Activated naive CD4-positive, alpha-beta T cell treated with anti-CD3 and anti-CD28 coated beads, Interleukin-2, amount 50 U/mL, for 72 hours (primary cell): ENCODE data around the gene UBL5. TPM values are rescaled to one million over a fixed set of nuclear protein-coding genes. Genes with fewer than 3 reads are reported as not detected.
"Not testable (repeated sequence)": the region's sequence is repeated elsewhere in the genome, so short reads cannot be mapped to it uniquely, and the experiment has no call there.

Experiments used
- ATAC-seq, 2 donors: fragments of 150-1000 bp; cut with Tn5 transposase; 2 replicates each; pipeline ENCODE4 v1.10.0; 2021; ENCODE audit warnings: mild to moderate bottlenecking in 2 of 2, moderate library complexity in 2 of 2
- DNase-seq, 2 donors: peaks; one replicate each; pipeline ENCODE4 v3.0.0; 2021 to 2022; ENCODE audit warnings: low spot score in 2 of 2
- H3K27ac Mint-ChIP-seq, 2 donors: one replicate each; pipeline ENCODE4 v1.8.0; 2022; ENCODE audit warnings: mild to moderate bottlenecking in 2 of 2, mixed read lengths in 2 of 2
- H3K36me3 Mint-ChIP-seq, 2 donors: one replicate each; pipeline ENCODE4 v1.8.0; 2022; ENCODE audit warnings: mixed read lengths in 2 of 2
- H3K9me3 Mint-ChIP-seq, 2 donors: one replicate each; pipeline ENCODE4 v1.8.0; 2022; ENCODE audit warnings: mixed read lengths in 2 of 2
- total RNA-seq, 2 donors: library from RNA; stranded (reverse); gene quantifications; one replicate each; pipeline ENCODE4 v1.2.3, GENCODE V29; 2022

UBL5 gene
- total RNA-seq, 2 donors from 2014 or later, result 268 to 366 TPM

DNA sequence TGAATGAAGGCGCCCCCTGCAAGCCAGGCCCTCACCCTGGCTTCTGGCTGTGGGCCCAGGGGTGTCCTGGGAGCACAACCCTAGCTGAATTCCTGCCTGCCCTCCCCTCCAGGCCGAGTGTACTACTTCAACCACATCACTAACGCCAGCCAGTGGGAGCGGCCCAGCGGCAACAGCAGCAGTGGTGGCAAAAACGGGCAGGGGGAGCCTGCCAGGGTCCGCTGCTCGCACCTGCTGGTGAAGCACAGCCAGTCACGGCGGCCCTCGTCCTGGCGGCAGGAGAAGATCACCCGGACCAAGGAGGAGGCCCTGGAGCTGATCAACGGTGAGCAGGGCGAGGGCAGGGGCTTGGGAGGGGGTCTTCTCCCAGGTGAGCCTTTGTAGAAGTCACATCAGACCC lies 10.6 kb downstream of the UBL5 start:
- peaks cover 17 to 25% of the 10 kb centered on the region in 2 donors for H3K36me3 Mint-ChIP-seq
- DNase-seq (no peak), ATAC-seq (no peak)
- H3K9me3 Mint-ChIP-seq, result no peaks in the 10 kb centered on the region
- H3K27ac Mint-ChIP-seq, result no peak overlapping the region

DNA sequence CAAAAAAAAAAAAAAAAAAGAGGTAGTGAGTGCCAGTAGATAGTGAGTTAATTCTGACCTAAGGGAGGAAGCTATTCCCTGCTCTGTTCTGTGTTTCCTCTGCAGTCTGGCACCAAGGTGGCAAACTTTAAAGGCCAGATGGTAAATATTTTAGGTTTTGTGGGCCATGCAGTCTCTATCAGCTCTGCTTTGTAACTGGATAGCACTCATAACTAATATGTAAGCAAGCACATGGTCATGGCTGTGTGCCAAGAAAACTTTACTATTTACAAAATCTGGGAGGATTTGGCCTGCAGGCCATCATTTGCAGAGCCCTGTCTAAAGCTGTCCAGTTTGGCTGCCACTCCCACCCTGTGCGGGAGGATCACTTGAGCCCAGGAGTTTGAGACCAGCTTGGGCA lies 11.7 kb downstream of the UBL5 start:
- Mint-ChIP-seq H3K36me3 (peaks cover 27% of the 10 kb centered on the region in 2 donors), H3K27ac (peak overlapping the region in 1 of 2 donors; percentile 36), H3K9me3 (no peaks in the 10 kb centered on the region)
- DNase-seq, result no peak
- no peak for ATAC-seq

DNA sequence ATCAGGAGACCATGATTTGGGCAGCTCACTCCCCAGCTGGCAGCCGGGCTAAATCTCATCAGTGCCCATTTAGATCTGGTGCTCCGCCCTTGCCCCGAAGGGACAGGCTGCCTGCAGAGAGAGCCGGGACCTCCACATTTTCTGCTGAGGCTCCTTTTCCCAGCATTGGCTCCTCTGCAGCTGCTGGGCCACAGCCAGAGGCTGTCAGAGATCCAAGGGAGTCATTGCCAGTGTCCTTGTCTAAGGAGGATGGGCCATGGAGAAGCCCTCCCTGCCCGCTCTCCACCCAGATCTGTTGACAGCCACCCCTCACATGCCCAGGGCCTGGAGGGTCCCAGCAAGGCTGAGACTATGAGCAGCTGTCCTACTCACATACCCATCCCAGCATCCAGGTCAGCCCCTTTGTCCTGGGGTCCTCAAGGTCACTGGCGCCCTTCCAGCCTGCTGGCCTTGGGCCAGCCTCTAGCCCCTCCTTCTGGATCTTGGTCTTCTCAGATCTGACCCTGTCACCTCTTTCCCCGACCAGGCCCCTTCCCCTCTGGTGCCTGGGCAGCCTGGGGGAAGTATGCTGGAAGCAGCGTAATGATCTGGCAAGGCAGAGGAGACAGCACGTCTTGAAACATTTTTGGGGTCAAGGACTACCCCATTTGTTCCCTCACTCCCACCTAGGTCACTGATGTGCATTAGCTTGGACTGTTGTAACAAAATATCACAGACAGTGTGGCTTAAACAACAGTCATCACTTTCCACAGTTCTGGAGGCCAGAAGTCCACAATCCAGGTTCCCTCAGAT lies 15.3 kb downstream of the UBL5 start:
- Mint-ChIP-seq H3K27ac (peak overlapping the region in 1 of 2 donors; percentile 50), H3K9me3 (no peaks in the 10 kb centered on the region), H3K36me3 (peaks cover 19 to 36% of the 10 kb centered on the region in 2 donors)
- ATAC-seq (no peak), DNase-seq (no peak)

GRCh38 chr19:9843626-9844273 lies 16.0 kb downstream of the UBL5 start:
- Mint-ChIP-seq H3K36me3 (peaks cover 19 to 36% of the 10 kb centered on the region in 2 donors), H3K27ac (peak overlapping the region in 1 of 2 donors; percentile 50)

GRCh38 chr19:9847087-9847671 lies 19.5 kb downstream of the UBL5 start:
- Mint-ChIP-seq H3K36me3 (peaks cover 9 to 26% of the 10 kb centered on the region in 2 donors), H3K9me3 (no peaks in the 10 kb centered on the region), H3K27ac (peak overlapping the region; percentile 2 to 60)
- DNase-seq, result peak in 1 of 2 donors; percentile 52
- peak; percentile 76 to 79 for ATAC-seq

More at GRCh38 chr19:9843626-9844273, 16.0 kb downstream of the UBL5 start:
- H3K9me3 Mint-ChIP-seq, DNase-seq, ATAC-seq: not testable (repeated sequence)

DNA sequence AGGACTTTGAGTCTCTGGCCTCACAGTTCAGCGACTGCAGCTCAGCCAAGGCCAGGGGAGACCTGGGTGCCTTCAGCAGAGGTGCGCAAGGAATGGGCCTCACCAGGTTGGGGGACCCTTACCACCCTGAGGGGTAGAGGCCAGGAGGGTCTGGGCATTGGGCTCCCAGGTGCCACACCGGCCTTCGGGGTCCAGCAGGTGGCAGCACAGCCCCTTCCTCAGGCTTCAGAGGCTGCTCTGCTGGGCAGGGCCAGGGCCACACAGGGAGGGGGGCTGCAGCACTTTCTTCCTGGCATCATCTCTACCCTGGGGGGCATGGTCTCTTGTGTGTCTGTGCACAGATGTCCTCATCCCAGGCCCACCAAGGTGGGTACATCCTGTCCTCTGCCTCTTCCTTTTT lies 20.3 kb downstream of the UBL5 start:
- DNase-seq (no peak), ATAC-seq (peak; percentile 21 to 56)
- Mint-ChIP-seq H3K9me3 (no peaks in the 10 kb centered on the region), H3K27ac (peak overlapping the region; percentile 35 to 65), H3K36me3 (peaks cover 5 to 21% of the 10 kb centered on the region in 2 donors)

- H3K27ac Mint-ChIP-seq, result peak overlapping the region in 1 of 2 donors; percentile 35
- no peaks in the 10 kb centered on the region for H3K9me3 Mint-ChIP-seq
- ATAC-seq (no peak), DNase-seq (no peak)
- H3K36me3 Mint-ChIP-seq, result peaks cover 0 to 14% of the 10 kb centered on the region in 2 donors
Measured at GRCh38 chr19:9848762-9849161, 21.0 kb downstream of the UBL5 start.

DNA sequence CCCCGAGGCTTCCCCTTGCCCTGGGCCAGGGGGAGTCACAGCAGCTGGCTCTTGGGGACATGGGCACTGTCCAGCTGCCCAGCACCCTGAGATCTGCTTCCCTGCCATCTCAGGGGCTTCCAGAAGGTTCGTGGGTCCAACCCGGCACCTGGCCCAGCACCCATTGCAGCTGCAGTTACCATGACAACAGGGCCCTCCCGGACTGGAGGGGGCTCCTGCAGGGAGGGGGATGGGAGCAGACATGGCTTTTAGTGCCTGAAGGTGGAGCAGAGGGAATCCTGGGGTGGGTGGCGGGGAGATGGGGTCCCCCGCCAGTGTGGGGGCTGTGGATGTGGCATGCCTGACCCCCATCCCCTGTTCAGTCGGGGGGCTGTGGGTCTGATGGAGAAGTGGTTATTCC lies 22.1 kb downstream of the UBL5 start:
- no peak for DNase-seq
- ATAC-seq, result no peak
- peaks cover 0 to 7% of the 10 kb centered on the region in 2 donors for H3K36me3 Mint-ChIP-seq
- no peak overlapping the region for H3K27ac Mint-ChIP-seq
- no peaks in the 10 kb centered on the region for H3K9me3 Mint-ChIP-seq

GRCh38 chr19:9850235-9850959 lies 22.7 kb downstream of the UBL5 start:
- no peak for ATAC-seq
- H3K27ac Mint-ChIP-seq, result no peak overlapping the region

DNA sequence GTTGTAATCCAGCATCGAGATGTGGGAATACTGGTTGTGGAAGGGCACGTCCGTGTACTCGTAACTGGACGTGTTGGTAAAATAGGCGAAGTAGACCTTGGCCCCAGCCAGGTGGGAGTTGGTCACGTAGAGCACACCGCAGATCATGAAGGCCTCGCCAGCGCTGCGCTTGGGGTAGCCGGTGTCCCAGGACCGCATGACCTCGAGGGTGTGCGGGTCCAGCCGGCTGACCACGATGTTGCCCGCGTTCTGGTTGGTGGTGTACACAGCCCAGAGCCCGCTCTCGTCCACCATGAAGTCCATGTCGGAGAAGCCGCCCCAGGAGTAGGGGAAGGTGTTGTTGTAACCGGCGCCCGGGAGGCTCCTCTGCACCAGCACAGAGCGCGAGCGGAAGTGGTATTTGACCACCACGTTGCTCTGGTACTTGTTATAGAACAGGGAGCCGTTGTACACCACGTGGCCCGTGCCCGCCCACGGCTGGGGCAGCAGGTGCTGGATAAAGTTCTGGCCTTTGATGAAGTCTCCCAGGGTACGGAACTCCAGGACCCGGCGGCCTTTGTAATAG lies 26.6 kb downstream of the UBL5 start:
- DNase-seq, result no peak
- H3K27ac Mint-ChIP-seq, result no peak overlapping the region
- no peaks in the 10 kb centered on the region for H3K9me3 Mint-ChIP-seq
- peaks cover 0 to 8% of the 10 kb centered on the region in 2 donors for H3K36me3 Mint-ChIP-seq
- no peak for ATAC-seq

More at GRCh38 chr19:9850235-9850959, 22.7 kb downstream of the UBL5 start:
- H3K9me3 Mint-ChIP-seq, result no peaks in the 10 kb centered on the region
- H3K36me3 Mint-ChIP-seq, result peaks cover 0 to under 1% of the 10 kb centered on the region in 2 donors
- DNase-seq, result no peak

GRCh38 chr19:9856609-9857008 lies 28.9 kb downstream of the UBL5 start:
- DNase-seq, result no peak
- Mint-ChIP-seq H3K36me3 (peaks cover 0 to 8% of the 10 kb centered on the region in 2 donors), H3K9me3 (no peaks in the 10 kb centered on the region), H3K27ac (peak overlapping the region; percentile 79 to 84)
- no peak for ATAC-seq

DNA sequence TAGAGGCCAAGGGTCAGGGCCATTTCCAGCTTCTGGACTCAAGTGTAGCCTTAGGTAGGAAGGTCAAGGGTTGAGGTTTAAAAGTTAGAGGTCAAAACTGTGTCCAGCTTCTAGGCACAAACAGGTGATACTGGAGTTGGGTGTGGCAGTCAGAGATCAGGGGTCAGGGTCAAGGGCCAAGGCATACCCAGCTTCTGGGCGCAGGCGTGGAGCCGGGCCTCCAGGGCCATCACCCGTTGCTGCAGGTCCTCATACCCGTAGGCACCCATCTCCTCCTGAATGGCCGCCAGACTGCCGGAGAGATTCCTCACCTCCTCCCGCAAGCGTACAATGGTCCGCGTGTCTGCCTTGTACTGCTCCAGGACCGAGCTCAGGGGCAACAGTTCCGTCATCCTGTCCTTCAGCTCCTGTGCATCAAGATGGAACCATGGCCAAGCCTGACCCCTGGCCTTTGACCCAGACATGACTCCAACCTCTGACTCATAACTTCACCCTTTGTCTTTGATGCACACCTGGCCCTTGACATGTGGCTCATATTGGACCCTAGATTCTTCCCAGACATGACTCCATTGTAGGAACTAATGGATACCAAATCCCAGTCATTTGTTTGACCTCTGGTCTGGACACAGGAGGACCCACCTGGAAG lies 29.5 kb downstream of the UBL5 start:
- Mint-ChIP-seq H3K27ac (peak overlapping the region in 1 of 2 donors; percentile 84), H3K9me3 (no peaks in the 10 kb centered on the region), H3K36me3 (peaks cover 0 to 8% of the 10 kb centered on the region in 2 donors)
- ATAC-seq (peak in 1 of 2 donors; percentile 20), DNase-seq (no peak)

- H3K9me3 Mint-ChIP-seq, result no peaks in the 10 kb centered on the region
- H3K36me3 Mint-ChIP-seq, result peaks cover 0 to 12% of the 10 kb centered on the region in 2 donors
Measured at GRCh38 chr19:9857920-9858746, 30.4 kb downstream of the UBL5 start.

DNA sequence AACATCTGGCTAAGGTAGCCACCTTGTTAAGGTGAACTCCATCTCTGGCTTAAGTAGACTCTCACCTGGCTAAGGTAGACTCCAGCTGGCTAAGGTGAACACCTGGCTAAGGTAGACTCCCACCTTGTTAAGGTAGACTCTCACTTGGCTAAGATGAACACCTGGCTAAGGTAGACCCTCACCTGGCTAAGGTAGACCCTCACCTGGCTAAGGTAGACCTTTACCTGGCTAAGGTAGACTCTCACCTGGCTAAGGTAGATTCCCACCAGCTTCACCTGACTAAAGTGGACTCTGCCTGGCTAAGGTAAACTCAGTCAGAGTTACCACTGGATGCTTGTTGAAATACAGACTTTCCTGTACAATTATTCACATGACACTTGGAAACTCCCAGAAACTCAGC lies 31.0 kb downstream of the UBL5 start:
- DNase-seq (no peak), ATAC-seq (no peak)
- H3K36me3 Mint-ChIP-seq, result peaks cover 0 to 14% of the 10 kb centered on the region in 2 donors
- peak overlapping the region; percentile 84 to 90 for H3K27ac Mint-ChIP-seq
- H3K9me3 Mint-ChIP-seq, result no peaks in the 10 kb centered on the region

More at GRCh38 chr19:9857920-9858746, 30.4 kb downstream of the UBL5 start:
- ATAC-seq (peak; percentile 72 to 75), DNase-seq (no peak)
- H3K27ac Mint-ChIP-seq, result peak overlapping the region; percentile 84 to 90

- Mint-ChIP-seq H3K36me3 (peaks cover 0 to 14% of the 10 kb centered on the region in 2 donors), H3K9me3 (no peaks in the 10 kb centered on the region), H3K27ac (peak overlapping the region in 1 of 2 donors; percentile 62)
- ATAC-seq (no peak), DNase-seq (no peak)
Measured at GRCh38 chr19:9860407-9860806, 32.7 kb downstream of the UBL5 start.
